Fibroblast of the aortic adventitia (primary cell): ENCODE results near the gene PEX5L. TPM values are rescaled to one million over a fixed set of nuclear protein-coding genes. Genes with fewer than 3 reads are reported as not detected.

Source experiments
- DNase-seq: peaks from one replicate; pipeline ENCODE4 v3.0.0-alpha.2; 2010; ENCODE audit warnings: low read depth
- H3K4me3 ChIP-seq: 2 replicates; pipeline ENCODE4 v1.5.1; 2011; ENCODE audit warnings: low read depth, mild to moderate bottlenecking, control low read depth, low read length, moderate library complexity
- total RNA-seq: library from RNA; depleted of rRNA; stranded (reverse); fragments of >200 nt; gene quantifications from 2 replicates; pipeline ENCODE4 v1.2.3, GENCODE V29; 2012; ENCODE audit warnings: low replicate concordance
- TF ChIP-seq, protein P1 (sequence below): IDR thresholded peaks from 2 replicates; pipeline ENCODE4 v1.5.1; 2011; ENCODE audit warnings: mild to moderate bottlenecking, low read length, control low read depth, inconsistent platforms; ENCODE audit not compliant: insufficient read depth

The PEX5L gene
- total RNA-seq, 1 donor: 0.27 TPM

DNA sequence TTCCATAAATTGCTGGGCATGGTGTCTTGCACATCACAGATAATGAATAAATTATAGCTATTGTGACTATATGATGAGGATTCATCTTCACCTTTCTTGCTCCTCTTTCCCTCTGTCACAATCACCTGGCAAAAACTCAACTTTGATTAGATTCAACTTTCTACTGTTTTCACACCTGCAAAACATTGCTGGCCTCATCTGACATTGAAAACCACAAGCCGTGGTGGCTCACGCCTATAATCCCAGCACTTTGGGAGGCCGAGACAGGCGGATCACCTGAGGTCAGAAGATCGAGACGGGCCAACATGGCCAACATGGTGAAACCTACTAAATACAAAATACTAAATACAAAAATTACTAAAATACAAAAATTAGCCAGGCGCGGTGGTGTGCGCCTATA is 12.7 kb upstream of the PEX5L start:
- TF ChIP-seq, protein P1, sequence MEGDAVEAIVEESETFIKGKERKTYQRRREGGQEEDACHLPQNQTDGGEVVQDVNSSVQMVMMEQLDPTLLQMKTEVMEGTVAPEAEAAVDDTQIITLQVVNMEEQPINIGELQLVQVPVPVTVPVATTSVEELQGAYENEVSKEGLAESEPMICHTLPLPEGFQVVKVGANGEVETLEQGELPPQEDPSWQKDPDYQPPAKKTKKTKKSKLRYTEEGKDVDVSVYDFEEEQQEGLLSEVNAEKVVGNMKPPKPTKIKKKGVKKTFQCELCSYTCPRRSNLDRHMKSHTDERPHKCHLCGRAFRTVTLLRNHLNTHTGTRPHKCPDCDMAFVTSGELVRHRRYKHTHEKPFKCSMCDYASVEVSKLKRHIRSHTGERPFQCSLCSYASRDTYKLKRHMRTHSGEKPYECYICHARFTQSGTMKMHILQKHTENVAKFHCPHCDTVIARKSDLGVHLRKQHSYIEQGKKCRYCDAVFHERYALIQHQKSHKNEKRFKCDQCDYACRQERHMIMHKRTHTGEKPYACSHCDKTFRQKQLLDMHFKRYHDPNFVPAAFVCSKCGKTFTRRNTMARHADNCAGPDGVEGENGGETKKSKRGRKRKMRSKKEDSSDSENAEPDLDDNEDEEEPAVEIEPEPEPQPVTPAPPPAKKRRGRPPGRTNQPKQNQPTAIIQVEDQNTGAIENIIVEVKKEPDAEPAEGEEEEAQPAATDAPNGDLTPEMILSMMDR: no peak
- H3K4me3 ChIP-seq: no peak overlapping the region

DNA sequence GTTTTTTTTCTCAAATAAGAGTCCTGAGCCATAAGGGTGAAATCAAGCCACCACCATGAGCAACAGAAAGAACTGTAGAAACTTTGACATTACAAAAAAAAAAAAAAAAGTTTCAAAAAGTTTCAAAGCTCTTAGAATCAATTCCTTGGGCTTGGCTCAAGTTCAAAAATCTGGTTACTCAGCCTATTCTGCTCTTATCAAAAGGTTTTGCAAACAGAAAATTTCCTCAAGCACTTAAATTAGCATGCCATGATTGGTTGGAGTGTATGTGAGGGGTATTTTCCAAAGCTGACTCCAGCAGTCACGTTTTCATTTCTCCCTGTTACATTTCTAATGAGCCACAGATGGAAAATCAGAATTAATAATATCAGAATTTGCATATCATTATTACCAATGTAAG is 12.1 kb upstream of the PEX5L start:
- TF ChIP-seq, protein P1: no peak
- H3K4me3 ChIP-seq: no peak overlapping the region
- DNase-seq: peak; percentile 97

More for the DNA sequence above, 12.7 kb upstream of the PEX5L start:
- no peak for DNase-seq

DNA sequence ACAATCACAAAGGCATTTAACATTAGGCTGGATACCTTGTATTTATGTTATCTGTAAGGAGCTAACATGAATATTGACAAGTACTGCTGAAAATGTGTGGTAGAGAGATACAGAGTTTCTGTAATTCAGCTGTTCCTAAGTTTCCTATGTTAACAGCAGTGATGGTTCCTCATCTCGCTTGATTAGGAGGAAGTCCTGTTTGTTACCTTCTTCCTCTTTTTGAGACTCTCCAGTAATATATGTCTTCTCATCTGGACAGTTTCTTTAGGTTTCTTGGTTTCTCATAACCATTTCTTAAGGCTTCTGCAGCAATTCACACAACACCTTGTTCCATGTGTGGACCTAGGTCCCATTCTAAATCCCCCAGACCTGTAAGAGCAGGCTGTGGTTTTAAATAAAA is 11.4 kb upstream of the PEX5L start:
- no peak overlapping the region for H3K4me3 ChIP-seq
- TF ChIP-seq, protein P1: no peak
- no peak for DNase-seq

DNA sequence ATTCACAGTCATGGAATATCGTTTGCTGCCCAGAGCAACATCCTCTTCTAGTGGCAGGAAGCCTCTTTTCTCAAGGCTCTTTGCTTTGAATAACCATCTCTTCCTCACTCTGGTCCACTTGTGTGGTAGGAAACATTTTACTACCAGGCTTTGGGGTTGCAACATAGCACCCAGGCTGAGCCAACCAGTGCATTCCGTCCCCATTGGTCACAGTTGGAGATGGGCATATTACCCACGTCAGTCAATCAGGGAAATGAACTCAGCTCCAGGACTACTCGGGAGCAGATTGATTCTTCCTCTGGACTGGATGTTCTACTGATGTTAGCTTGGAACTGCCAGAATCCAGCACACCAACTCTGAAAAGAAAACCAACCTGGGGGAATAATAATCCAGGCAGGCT is 4.2 kb upstream of the PEX5L start:
- no peak for DNase-seq
- TF ChIP-seq, protein P1: no peak
- no peak overlapping the region for H3K4me3 ChIP-seq

DNA sequence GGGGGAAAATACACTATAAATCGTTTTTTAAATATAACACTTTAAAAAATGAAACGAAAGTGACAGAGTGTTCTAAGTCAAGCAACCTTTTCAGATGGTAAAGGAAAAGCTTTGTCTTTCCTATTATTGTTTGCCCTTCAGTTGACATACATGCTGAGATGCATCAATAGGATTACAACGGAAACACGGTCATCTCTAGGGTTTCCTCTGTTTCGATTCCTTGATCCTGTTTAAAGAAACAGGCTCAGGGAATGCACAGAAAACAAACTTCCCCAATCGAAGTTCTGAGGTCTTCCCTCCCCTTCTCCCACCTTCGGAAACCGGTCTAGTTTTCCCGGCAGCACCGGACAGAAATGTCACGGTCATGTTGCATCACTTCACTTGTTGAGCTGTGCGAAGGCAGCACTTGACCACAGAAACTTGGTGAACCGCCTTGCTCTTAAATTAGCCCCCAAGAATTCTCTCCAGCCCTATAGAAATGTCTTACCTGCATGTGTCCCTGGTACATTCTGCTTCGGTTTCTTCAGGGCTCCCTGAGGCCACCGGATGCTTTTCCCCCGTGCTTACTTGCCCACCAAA is 556 bp downstream of the PEX5L start:
- TF ChIP-seq, protein P1: no peak
- peak overlapping the region; percentile 66 for H3K4me3 ChIP-seq
- no peak for DNase-seq

DNA sequence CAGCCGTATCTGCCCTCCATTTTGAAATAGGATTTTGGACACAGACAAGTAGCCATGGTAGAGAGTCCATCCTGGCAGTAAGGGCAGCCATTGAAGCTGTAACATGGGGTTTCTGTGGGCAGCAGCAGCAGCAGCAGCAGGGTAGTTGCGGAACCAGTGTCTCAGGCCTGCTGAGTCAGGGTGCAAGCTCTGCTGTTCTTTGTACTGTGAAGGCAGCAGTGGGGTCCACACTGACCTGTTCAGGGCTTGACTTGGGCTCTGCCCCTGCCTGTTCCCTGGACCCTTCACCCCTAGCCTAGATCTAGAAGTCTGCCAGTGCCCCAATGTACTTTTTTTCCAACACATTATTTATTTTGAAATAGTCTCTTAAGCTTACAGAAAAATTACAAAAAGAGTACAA is 9.7 kb downstream of the PEX5L start:
- no peak for DNase-seq
- TF ChIP-seq, protein P1: no peak
- no peak overlapping the region for H3K4me3 ChIP-seq

DNA sequence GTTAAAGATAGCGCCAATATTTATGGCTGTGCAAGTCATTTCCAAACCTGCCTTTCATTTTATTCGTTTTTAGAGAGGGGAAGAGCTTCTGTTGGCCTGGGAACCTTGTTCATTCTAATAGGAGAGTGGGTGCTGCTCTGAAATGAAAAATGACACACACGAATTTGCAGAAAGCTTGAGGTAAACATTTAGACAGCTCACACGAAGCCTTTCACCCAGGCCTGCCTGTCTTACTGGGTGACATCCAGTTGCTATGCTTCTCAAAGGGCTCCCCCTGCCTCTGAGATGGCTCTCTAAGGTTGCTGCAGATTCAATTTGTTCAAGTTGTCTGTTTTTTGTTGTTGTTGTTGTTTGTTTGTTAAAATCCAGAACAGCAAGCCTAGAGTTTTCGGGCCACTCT is 18.2 kb downstream of the PEX5L start:
- no peak for DNase-seq
- TF ChIP-seq, protein P1: no peak

More for the DNA sequence above, 18.2 kb downstream of the PEX5L start:
- no peak overlapping the region for H3K4me3 ChIP-seq
